Measurements from ENCODE around the gene IL11.
A peak's percentile ranks its signal among the peaks of the same experiment; 100 is the strongest.

IL11 gene

DNA sequence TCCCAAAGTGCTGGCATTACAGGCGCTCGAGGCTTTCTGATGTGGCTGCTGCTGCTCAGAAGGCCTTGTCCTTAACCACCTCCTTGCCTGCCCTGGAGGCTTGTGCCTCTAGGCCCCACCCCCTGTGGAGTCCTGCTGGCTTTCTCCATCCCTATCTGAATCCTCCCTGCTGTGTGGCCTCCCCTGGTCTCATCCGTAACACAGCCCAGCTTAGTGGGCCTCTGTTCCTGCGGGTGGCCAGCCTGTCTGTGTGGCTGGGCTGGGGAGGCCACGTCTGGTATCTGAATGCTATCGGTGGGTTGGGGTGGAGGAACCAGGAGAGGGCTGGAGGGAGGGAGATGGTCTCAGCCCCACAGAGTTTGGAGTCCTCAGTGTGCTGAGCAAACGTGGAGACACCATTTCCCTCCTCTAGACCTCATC lies 20.2 kb upstream of the IL11 start:
- no peak for DNase-seq

DNA sequence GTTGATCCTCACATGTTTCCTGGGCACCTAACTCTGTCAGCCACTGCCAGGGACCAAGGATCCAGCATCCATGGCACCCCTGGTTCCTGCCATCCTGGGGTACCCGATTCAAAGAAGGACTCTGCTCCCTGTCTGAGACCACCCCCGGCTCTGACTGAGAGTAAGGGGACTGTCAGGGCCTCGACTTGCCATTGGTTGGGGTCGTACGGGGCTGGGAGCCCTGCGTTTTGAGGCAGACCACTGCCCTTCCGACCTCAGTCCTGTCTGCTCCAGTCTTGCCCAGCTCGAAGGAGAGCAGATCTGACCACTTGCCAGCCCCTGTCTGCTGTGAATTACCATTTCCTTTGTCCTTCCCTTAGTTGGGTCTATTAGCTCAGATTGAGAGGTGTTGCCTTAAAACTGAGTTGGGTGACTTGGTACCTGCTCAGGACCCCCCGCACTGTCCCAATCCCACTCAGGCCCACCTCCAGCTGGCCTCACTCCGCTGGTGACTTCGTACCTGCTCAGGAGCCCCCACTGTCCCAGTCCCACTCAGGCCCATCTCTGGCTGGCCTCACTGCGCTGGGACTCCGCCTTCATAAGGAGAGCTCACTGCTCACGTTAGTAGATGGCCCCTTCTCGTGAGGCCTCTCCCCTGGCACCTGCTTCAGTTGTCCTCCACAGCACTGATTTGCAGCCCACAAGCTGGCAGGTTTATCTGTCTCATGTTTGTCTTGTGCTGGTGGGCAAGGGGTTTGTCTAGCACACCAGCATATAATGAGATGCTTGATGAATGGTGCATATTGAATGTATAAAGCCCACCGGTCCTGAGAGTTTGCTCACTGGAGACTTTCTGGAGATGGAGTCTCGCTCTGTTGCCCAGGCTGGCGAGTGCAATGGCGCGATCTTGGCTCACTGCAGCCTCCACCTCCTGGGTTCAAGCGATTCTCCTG lies 19.4 kb upstream of the IL11 start:
- DNase-seq, result no peak

DNA sequence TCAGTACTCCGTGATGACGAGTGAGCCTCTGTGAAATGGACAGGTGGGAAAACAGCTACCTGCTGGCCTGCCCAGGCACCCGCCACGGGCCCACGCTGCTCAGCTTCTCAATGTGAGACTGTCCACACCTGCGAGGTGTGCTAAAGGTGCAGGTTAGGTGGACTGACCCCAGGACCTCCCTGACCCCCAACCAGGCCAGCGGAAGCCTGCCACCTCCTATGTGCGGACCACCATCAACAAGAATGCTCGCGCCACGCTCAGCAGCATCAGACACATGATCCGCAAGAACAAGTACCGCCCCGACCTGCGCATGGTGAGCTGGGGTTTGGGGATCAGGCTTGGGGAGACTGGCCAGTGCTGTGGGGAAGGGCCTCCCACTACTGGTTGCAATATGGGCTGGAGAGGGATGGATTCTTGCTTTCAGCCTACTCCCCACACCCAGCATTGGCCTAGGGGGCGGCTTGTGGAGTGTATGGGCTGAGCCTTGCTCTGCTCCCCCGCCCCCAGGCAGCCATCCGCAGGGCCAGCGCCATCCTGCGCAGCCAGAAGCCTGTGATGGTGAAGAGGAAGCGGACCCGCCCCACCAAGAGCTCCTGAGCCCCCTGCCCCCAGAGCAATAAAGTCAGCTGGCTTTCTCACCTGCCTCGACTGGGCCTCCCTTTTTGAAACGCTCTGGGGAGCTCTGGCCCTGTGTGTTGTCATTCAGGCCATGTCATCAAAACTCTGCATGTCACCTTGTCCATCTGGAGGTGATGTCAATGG lies 17.7 kb upstream of the IL11 start:
- no peak for DNase-seq

DNA sequence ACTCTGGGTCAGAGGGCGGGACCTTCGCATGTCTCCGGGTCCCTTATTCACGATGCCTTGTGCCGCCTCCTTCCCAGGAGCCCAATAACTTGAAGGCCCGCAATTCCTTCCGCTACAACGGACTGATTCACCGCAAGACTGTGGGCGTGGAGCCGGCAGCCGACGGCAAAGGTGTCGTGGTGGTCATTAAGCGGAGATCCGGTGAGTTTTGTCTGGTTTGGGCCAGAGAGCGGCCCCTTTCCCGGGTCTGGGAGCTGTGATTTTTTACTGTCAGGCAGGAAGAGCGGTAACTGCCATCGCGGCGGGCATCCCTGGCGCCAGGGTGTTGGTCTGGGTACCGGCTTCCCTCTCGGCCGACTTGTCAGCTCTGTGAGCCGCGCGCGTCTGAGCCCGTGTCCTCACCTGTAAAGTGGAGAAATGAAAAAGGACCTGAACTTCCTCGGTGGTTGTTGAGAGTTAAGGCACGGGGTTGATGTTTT lies 16.3 kb upstream of the IL11 start:
- DNase-seq, result peak in 1 of 5 experiments; percentile 26

DNA sequence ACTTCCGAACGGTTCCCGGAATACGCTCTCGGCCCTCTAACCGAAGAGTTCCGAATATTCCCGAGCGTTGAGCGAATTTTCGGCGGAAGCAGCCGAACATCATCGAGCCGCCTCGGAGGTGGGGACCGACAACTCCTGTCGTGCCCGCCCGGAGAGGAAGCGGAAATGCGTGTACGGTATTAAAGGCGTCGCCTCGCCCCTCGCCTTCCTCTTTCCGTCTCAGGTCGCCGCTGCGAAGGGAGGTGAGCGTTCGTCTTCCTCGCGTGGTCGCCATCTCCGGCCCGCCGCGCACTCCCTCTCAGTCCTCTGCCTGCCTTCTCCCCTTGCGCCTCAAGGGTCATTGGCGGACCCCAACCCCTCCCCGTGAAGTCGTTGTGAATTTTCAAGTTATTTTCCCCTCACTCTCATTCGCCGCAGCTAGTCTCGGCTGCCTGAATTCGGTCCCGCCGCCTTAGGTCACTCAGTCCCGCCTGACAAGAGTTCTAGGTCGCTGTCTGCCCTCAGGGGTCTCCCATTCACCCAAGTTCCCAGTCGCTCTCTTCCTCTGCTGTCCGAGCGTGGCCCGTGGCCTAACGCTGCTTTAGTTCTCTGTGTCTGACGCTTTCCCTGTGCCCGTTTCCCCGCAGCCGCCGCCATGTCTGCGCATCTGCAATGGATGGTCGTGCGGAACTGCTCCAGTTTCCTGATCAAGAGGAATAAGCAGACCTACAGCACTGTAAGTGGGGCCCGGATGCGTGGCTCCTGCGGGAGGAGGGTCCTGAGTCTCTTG lies 15.6 kb upstream of the IL11 start, which contains the start of gene RPL28:
Gene RPL28 (plus strand): TSS at position 209 of the 769 bp plus-strand sequence. CDS start 426 bp downstream, at position 635.
- peak; percentile 91 to 99 (median 98) for DNase-seq

DNA sequence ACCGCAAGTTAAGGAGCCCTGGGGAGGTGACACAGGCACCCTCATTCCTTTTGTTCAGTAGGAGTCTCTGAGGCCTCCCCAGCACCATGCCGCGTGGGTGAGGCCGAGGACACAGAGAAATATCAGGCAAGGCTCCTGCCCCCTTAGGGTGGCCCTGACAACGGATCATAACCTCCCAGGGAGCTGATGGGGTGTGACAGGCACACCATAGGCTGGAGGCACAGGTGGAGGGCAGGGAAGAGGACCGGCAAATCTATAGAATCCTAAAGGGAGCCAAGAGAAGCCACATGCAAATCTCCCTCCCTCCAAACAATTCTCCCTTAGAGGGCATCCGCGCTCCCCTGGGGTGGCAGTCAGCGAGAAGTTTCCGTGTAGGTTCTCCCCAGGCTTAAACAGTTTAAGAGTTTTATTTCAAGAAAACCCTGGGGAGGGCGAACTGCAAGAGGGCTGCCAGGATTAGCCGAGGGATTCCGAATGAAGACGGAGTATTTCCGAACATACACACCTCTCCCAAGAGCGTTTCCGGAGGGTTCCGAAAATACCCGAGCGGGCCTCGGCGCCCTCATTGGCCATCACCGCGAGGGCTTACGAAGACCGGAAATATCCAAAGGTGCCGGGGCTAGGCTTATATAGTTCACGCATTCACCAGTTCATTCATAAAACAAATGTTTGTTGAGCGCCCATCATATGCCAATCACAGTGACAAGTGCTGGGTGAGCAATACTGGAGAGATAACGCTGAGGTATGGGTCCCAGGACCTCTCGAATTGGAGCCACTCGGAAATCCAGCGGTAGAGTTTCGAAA lies 14.9 kb upstream of the IL11 start:
- DNase-seq, result peak; percentile 76 to 97 (median 93)

DNA sequence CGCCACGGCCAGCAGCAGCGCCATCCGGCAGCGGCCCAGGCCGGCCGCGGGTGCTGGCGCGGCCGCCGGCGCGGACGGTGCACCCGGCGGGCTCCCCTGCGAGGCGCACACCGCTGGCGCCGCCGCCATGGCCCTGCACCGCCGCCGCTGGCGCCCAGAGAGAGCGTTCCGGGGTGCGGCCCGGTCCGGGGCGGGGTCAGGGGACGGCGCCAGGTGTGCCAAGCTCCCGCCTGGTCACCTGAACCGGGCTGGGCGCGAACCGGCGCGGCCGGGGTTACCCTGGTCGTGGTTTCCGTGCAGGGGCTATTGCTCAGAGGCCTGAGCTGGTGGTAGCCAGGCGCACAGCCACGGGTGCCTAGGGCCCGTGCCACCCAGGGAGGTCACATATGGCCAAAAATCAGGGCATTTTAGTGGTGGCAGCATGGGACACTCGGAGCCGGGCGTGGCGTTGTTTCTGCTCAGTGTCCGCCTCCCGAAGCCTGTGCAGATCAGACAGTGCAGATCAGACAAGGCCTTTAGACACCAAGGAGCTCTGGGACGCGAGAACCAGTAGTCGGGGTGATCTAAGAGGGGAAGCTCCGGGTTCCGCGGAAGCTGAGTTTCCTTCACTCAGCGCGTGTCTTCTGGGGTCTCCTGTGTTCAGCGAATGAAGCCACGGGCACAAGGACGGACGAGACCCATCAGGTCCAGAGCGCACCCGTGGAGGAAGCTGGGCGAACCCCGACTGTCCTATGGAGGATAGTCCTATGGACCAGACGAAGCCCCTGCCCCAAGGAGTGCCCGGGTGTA lies 14.1 kb upstream of the IL11 start, which contains the start of gene TMEM238:
Gene TMEM238 (minus strand): TSS at position 162 of the 789 bp plus-strand sequence. CDS start 33 bp downstream, at position 129.
- DNase-seq, result peak in 1 of 5 experiments; percentile 52

DNA sequence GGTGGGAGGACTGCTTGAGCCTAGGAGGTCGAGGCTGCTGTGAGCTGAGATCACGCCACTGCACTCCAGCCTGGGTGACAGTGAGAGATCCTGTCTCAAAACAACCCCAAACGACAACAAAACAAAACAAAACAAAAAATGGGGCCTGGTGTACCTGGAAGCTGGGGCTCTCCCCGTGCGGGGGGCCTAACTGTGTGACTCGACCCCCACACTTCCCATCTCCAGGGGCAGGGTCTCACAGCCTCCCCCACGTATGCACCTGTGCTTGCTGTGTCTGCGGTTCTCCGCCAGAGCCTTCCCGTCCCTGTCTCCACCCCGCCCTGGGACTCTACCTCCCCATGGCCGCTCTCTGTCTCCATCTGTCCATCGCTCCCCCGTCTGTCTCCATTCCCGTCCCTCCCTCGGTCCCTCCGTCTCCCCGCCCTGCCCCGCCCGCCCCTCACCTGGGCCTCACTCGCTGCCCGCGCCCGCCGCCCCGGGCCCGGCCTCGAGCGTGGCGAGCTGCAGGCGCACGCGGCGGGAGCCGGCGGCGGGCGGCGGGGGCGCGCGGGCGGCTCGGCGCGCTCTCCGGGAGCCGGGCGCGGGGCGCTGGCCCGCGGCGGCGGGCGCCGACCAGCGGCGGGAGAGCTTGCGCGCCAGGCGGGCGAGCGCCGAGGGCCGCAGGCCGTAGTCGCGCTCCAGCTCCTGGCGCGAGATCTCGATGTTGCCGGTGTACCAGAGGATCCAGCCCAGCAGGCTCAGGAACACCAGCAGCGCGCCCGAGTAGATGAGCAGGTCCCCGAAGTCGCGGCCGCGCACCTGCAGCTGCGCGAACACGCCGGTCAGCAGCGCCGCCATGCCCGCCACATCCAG lies 13.2 kb upstream of the IL11 start:
- peak in 2 of 5 experiments; percentile 30 to 78 for DNase-seq

DNA sequence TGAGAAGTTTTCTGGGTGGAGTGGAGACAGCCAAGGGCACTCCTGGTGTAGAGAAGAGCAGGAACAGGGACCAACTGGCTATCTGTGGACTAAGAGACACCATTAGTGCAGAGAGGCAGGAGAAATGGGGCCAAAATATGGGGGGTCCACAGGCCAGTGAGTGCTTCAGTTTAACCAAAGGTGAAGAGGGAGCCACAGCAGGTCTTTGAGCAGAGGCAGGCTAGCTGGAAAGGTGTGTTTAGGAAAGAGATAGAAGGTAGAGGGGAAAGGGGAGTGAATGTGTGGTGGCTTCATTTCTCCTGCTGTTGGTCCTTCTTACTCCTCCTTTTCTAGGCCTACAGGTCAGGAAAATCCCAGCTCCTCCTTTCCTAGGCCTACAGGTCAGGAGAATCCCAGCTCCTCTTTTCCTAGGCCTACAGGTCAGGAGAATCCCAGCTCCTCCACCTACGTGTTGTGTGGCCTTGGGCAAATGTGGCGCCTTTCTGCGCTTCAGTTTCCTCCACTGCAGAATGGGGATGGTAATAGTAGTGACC lies 12.3 kb upstream of the IL11 start:
- no peak for DNase-seq

DNA sequence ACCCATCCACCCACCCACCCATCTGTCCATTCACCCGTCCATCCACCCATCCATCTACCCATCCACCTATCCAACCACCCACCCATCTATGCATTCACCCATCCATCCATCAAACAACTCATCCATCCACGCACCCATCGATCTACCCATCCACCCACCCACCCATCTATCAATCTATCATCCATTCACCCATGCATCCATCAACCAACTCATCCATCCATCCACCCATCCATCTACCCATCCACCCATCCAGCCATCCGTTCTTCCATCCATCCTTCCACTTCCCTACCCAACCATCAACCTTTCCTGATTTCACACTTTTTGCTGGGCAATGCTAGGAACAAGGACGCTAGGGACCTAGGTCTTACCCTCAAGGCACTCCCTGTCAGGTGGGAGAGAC lies 11.8 kb upstream of the IL11 start:
- no peak for DNase-seq

DNA sequence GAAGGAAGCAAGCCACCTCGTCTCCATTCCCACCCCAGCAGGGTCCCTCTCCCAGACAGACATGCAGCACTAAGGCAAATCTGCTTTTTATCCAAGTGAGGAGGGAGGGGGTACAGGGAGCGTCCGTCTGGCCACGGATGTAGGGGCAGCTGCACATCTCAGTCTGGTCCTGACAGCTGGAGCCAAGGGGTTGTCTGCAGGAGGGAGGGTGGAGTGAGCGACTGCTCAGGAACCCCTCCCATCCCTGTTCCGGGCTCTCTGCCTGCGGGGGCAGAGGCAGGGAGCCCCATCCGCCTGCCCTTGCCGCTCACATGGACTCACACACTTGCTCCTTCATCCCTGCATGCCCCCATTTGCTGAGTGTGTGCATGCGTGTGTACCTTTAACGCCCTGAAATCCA lies 8.9 kb upstream of the IL11 start:
- DNase-seq, result no peak

DNA sequence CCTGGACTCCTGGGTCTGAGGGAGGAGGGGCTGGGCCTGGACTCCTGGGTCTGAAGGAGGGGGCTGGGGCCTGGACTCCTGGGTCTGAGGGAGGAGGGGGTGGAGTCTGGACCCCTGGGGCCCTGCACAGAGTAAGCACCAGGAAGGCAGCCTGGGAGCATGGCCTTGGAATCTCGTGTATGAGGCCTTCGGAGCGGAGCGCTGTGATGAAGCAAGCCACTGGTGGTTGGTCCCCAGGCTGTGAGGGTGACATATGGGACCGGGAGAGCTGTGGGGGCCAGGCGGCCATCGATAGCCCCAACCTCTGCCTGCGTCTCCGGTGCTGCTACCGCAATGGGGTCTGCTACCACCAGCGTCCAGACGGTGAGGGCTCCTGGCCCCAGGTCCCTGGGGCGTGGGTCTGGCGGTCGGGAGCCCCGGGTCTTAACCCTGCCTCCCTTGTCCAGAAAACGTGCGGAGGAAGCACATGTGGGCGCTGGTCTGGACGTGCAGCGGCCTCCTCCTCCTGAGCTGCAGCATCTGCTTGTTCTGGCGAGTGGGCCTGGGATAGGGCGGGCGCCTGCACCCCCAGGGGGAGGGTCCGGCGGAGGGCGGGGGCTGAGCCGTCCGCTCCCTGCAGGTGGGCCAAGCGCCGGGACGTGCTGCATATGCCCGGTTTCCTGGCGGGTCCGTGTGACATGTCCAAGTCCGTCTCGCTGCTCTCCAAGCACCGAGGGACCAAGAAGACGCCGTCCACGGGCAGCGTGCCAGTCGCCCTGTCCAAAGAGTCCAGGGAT lies 7.3 kb upstream of the IL11 start:
- DNase-seq, result no peak

DNA sequence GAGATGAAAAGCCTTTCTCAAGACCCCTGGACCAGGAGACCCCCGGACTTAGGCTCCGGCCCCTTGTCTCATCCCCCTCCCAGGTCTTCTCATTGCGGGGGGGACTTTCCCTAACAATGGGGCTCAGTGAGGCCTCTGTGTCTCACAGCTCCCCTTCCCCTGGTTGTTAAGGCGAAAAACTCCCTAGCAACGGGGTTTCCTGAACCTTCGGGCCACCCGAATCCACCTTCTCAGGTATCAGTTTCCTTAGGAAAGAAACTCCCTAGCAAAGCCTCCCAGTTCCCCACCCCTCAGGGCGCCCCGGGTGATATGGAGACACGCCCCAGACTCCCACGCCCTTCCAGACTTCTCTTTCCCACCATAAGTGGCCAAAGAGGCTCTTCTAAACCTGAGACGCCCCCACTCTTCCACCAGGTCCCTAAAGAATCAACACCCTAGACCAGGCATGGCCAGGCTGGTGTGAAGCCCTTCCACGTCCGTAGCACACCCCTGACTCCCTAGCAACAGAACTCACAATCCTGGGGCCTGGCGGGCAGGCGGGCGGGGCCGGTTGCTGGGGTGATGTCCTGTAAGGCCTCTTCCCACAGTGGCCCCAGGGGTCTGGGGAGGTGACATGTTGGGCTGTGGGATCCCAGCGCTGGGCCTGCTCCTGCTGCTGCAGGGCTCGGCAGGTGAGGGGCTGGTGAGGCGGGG lies 6.1 kb upstream of the IL11 start, which contains the start of gene TMEM190:
Gene TMEM190 (plus strand): TSS at position 586 of the 693 bp plus-strand sequence. CDS start 28 bp downstream, at position 614.
- DNase-seq, result no peak

DNA sequence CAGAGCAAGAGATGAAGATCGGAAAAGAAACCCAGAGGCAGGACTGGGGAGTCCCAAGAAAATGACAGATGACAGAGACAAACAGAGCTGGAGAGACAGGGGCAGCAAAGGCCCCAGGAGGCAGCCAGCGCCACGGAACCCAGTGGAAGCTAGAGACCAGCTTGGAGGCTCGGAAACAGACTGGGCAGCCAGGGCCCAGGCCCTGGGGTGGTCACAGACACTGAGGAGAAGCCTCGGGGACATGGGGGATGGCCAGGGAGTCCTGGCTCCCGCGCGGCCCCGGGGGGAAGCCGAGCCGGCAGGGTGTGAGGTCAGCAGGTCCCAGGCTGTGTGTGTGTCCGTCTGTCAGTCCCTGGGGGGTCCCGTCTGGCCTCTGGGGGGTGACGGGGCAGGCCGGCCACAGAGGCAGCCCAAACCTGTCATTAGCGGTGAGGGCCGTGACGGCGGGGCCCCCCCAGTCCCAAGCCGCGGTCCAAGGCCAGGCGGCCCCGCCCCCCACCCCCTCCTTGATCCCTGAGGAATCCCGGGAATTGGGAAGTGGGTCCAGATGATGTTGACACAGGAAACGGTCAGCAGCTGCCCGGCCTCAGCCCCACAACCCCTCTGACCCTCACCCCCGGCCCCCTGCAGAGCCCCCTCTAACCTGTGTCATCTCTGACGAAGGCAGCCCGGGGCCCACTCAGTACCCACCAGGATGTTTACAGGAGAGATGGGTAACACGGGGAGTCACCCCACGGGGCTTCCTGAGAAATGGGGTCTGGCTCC lies 3.9 kb upstream of the IL11 start:
- no peak for DNase-seq

DNA sequence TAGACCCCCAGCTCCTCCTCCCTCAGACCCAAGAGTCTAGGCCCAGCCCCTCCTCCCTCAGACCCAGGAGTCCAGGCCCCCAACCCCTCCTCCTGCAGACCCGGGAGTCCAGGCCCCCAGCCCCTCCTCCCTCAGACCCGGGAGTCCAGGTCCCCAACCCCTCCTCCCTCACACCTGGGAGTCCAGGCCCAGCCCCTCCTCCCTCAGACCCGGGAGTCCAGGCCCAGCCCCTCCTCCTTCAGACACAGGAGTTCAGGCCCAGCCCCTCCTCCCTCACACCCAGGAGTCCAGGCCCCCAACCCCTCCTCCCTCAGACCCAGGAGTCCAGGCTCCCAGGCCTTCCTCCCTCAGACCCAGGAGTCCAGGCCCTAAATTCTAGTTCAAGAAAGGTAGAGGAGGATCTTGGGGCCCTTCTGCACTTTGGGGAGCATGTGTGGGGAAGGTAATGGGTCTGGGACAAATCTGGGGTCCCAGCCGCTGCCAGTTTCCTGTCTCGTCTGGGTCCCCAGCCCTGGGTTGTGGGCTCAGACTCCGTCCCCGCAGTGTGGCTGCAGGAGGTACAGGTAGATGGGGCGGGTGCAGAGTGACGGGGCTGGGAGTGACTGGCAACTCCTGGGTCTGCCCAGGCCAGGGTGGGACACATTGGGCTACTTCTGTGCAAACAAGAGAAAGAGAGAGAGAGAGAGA lies 3.2 kb upstream of the IL11 start:
- DNase-seq, result no peak

DNA sequence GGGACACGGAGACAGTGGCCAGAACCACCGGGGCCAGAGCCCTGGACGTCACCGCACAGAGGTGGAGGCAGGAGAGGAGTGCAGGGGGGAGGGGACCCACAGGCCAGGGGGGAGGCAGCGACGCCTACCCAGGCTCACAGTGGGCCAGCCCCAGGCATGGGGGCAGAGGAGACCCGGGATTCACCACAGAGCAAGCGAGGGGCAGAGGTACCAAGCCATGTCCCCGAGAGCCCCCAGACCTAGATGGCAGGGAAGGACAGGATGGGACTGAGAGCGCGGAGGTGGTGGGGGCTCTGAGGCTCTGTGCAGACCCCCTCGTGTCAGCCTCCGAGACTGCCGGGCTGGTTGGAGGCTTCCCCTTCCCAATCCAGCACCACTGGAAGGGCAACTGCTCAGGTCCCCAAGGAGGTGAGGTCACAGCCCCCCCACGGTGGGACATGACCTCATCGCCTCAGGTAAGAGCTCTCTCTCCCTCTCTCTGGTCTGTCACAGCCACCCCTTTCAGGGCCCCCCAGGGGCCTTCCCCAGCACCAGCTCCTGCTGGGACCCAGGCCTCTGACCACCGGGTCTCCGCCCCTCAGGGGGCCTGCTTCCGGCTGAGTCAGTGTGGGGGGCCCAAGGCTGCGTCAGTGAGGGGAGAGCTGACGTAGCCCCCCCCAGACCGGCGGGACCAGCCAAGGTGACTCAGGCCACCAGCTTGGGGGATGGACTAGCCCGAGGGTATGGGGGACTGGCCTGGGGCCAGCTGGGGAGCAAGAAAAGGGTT lies 2.2 kb upstream of the IL11 start:
- DNase-seq, result no peak

Data from T-helper 2 cell (primary cell).